ENCODE measurements around the gene DEFB131A.
"Not testable (repeated sequence)": the region's sequence is repeated elsewhere in the genome, so short reads cannot be mapped to it uniquely, and the experiment has no call there.

DEFB131A gene

DNA sequence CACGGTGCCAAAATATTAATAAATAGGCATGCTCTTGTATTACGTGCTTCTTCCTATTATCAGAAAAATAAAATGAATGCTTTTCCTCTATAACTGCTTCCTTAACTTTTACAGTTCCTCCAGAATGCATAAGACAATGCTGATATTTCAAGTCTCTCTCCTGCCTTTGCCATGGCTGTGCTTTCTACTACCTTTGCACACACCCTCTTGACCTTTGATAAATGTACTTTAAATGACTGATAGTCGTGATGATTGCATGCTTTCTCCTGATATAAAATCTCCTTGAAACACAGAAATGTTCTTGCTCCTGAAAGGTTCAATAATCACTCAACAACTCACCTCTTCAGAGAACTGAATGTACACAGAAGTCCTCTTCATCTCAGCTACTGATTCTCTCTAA, at the start of gene DEFB131A:
Gene DEFB131A, plus strand, starts transcription at position 301 of the 400 bp plus-strand sequence. CDS start 120 bp downstream, outside the sequence.
- not testable (repeated sequence) for H3K27ac ChIP-seq

DNA sequence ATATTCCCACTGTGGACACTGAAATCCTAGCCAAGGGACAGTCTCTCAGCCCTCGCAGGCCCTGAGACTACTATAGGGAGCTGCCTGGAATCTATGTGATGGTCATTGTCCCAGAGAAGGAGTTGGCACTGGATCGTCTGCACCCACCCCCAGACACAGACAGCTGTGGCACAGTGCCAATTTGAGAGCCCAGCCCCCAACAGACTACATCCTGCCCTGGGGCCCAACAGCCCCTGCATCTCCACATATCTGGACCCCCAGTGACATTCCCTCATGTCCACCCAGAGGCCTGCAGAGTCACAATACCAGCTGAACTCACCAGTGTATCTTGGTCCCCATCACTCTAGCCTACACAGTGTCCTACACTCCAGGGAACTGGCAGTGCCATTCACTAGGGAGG, 38.4 kb upstream of the DEFB131A start:
- H3K27ac ChIP-seq = not testable (repeated sequence)

DNA sequence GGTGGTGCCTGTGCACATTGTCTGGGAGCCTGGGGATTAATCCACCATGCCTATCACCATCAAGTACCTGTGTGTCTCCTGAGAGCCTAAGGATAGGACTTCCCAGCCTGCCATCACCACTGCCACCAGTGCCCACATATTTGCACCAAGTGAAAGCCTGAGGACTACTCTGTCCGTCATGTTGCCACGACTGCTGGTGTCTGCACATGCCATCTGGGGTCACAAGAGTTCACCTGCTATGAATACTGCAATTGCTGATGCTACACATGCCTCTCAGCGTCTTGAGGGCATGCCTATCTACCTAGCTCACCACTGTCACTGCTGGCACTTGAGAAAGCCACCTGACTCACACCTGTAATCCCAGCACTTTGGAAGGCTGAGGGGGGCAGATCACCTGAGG, 37.7 kb upstream of the DEFB131A start:
- H3K27ac ChIP-seq = not testable (repeated sequence)

DNA sequence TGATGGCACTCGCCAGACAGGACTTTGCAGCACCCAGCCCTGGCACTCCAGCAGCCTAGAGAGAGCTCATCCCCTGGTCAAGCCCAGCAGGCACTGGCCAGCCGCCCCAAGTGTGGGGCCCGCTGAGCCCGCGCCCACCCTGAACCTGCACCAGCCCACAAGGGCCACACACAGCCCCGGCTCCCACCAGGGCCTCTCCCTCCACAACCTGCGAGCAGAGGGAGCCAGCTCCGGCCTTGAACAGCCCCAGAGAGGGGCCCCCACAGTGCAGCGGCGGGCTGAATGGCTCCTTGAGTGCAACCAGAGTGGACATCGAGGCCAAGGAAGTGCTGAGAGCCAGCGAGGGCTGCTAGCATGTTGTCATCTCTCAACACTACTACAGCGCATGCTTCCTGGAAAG, 34.4 kb upstream of the DEFB131A start:
- H3K27ac ChIP-seq = no peak overlapping the region
- TF ChIP-seq CTCF (conservative IDR thresholded peaks at IDR 0.05) (no peak), ZFX (IDR thresholded peaks at IDR 0.05) (no peak)

- not testable (repeated sequence) for H3K27ac ChIP-seq
Observed at GRCh38 chr4:9421884-9422455, 22.2 kb upstream of the DEFB131A start.

- not testable (repeated sequence) for H3K27ac ChIP-seq
Observed at GRCh38 chr4:9425916-9426315, 18.3 kb upstream of the DEFB131A start.

DNA sequence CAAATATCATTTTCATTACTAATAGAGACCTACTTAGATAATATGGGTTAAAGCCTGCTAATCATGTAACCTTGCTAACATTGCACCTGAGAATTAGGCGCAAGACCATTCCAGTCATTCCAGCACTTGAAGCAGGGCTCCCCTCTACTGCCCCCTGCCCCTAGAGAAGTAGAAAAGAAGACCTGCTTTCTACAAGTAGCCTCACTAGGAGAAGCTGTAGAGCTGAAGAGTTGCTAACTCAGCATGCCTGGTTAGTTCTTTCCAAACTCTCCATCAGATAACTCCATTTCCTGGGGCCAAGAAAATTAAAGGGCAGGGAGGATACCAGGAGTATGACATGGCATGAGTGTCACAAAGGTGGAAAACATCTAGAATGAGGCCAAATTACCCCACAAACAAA, 14.2 kb upstream of the DEFB131A start:
- not testable (repeated sequence) for H3K27ac ChIP-seq

GRCh38 chr4:9433320-9433719, 10.9 kb upstream of the DEFB131A start:
- H3K27ac ChIP-seq = not testable (repeated sequence)

- not testable (repeated sequence) for H3K27ac ChIP-seq
Observed at GRCh38 chr4:9436728-9437127, 7.5 kb upstream of the DEFB131A start.

GRCh38 chr4:9442355-9442754, 1.9 kb upstream of the DEFB131A start:
- H3K27ac ChIP-seq = not testable (repeated sequence)

- not testable (repeated sequence) for H3K27ac ChIP-seq
Observed at GRCh38 chr4:9444681-9445080, 467 bp downstream of the DEFB131A start.

GRCh38 chr4:9452251-9452650, 8.0 kb downstream of the DEFB131A start:
- H3K27ac ChIP-seq = not testable (repeated sequence)

DNA sequence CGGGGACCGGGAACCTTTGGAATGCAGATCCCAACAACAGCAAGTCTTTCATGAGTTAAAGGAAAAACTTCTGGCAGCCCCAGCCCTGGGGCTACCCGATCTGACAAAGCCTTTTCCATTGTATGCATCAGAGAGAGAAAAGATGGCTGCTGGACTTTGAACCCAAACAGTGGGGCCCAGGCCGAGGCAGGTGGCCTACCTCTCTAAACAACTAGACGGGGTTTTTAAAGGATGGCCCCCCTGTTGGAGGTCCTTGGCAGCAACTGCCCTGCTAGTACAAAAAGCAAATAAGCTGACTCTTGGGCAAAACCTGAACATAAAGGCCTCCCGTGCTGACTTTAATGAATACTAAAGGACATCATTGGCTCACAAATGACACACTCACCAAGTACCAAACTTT, 10.1 kb downstream of the DEFB131A start:
- not testable (repeated sequence) for H3K27ac ChIP-seq

DNA sequence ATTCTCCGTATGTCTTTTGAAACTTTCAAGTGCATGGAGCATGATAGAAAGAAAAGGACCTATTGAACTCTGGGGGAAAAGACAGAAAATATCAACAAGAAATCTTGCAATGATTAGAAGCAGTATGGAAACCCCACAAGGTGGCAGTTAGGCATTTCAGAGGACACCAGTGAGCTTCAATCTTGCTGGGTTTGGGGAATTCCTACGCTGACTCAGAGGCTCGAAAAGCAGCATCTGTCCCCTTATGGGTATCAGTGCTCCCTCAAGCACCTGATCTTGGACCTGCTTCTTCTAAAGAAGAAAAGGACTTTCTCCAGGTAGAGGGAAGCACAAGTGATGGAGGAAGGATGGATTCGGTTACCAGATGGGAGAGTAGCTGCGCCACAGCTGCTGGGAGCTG, 10.8 kb downstream of the DEFB131A start:
- not testable (repeated sequence) for H3K27ac ChIP-seq

DNA sequence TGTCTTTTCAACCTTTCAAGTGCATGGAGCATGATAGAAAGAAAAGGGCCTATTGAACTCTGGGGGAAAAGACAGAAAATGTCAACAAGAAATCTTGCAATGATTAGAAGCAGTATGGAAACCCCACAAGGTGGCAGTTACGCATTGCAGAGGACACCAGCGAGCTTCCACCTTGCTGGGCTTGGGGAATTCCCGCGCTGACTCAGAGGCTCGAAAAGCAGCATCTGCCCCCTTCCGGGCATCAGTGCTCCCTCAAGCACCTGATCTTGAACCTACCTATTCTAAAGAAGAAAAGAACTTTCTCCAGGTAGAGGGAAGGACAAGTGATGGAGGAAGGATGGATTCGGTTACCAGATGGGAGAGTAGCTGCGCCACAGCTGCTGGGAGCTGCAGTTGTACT, 35.3 kb downstream of the DEFB131A start:
- not testable (repeated sequence) for H3K27ac ChIP-seq

- H3K27ac ChIP-seq = not testable (repeated sequence)
Observed at GRCh38 chr4:9480066-9480465, 35.9 kb downstream of the DEFB131A start.

DNA sequence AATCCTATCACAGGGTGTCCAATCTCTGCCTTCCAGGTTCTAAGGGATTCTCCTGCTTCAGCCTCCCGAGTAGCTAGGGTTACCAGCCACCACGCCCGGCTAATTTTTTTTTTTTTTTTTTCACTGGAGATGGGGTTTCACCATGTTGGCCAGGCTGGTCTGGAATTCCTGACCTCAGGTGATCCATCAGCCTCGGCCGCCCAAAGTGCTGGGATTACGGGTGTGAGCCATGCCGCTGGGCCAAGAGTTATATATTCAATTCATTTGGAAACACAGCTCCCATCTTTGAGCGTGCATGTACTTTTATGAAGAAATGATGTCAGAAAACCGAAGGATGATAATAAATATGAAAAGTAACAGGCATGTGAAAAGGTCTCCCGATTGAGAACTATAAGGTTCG, 38.7 kb downstream of the DEFB131A start:
- H3K27ac ChIP-seq = not testable (repeated sequence)

DNA sequence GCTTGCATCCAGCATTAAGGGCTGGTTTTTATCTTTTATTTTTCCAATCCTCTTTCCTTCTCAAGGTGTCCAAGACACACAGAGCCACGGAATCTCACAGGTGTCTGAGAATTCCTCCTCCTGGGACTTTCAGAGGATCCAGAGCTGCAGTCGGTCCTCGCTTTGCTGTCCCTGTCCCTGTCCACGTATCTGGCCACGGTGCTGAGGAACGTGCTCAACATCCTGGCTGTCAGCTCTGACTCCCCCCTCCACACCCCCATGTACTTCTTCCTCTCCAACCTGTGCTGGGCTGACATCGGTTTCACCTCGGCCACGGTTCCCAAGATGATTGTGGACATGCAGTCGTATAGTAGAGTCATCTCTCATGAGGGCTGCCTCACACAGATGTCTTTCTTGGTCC, 39.5 kb downstream of the DEFB131A start:
- not testable (repeated sequence) for H3K27ac ChIP-seq

DNA sequence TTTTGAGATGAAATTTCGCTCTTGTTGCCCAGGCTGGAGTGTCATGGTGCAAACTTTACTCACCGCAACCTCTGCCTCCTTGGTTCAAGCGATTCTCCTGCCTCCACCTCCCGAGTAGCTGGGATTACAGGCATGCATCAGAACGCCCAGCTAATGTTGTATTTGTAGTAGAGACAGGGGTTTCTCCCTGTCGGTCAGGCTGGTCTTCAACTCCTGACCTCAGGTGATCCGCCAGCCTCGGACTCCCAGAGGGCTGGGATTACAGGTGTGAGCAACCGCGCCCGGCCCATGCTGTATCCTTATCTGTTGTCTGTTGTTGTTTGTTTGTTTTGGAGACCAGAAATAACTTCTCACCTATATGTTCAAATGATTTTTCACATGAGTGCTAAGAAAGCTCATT, 42.7 kb downstream of the DEFB131A start:
- H3K27ac ChIP-seq = not testable (repeated sequence)

DNA sequence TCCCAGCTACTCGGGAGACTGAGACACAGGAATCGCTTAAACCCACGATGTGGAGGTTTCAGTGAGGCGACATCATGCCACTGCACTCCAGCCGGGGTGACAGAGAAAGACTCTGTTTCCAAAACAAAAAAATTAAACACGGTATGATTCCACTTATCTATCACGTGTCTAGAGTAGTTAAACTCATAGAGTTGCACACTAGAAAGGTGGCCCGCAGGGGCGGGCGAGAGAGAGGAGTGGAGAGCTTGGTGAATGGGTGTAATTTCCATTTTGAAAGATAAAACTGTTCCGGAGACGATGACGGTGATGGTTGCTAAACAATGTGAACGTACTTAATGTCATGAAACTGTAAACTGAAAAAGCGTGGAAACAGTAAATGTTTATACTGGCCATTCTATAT, 44.6 kb downstream of the DEFB131A start:
- H3K27ac ChIP-seq = not testable (repeated sequence)

- H3K27ac ChIP-seq = not testable (repeated sequence)
Observed at GRCh38 chr4:9490496-9490895, 46.3 kb downstream of the DEFB131A start.

DNA sequence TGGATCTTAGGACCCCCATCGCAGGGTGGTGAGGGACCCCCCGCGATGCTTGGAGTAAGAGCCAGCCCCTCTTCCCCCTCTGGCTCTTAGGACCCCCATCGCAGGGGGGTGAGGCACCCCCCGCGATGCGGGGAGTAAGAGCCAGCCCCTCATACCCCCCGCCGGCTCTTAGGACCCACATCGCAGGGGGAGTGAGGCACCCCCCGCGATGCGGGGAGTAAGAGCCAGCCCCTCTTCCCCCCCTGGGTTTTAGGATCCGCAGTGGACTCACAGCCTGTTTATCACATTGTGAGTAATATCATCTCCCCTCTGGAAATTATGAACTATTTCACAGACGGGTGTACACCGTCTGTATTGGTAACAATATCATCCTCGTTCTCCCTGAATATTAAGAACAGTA, 46.8 kb downstream of the DEFB131A start:
- not testable (repeated sequence) for H3K27ac ChIP-seq

DNA sequence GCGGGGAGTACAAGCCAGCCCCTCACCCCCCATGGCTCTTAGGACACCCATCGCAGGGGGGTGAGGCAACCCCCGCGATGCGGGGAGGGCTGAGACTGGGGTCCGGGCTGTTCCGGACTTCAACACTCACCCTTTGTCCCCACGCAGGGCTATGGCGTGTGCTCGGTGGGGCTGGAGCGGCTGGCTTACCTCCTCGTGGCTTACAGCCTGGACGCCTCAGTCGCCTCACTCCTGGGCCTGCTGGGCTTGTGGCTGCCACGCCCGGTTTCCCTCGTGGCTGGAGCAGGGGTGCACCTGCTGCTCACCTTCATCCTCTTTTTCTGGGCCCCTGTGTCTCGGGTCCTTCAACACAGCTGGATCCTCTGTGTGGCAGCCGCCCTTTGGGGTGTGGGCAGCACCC, 49.4 kb downstream of the DEFB131A start:
- not testable (repeated sequence) for H3K27ac ChIP-seq

All from C4-2B (cell line).